Tibial nerve (tissue), 4 donors: ENCODE data around the gene NPFFR1. TPM values are rescaled to one million over a fixed set of nuclear protein-coding genes. Genes with fewer than 3 reads are reported as not detected.
A peak's percentile ranks its signal among the peaks of the same experiment; 100 is the strongest.

Experiments
- DNase-seq, 2 donors: peaks; one replicate each; pipeline ENCODE4 v3.0.0-alpha.2; 2019; ENCODE audit warnings: low spot score in 2 of 2
- H3K27ac ChIP-seq, 4 donors: fragments of 200-600 bp; sonication (generic) in 3 of 4; one replicate each; pipeline ENCODE4 v1.5.1; 2017 to 2019; ENCODE audit warnings: mild to moderate bottlenecking in 1 of 4
- H3K27me3 ChIP-seq, 2 donors: fragments of 200-600 bp; sonication (generic) in 1 of 2; one replicate each; pipeline versions ENCODE4 v1.5.1 to v1.6.0; 2017 to 2019
- H3K36me3 ChIP-seq, 3 donors: fragments of 200-600 bp; sonication (generic); one replicate each; pipeline ENCODE4 v1.5.1; 2018 to 2019
- H3K4me1 ChIP-seq, 4 donors: fragments of 200-600 bp; sonication (generic) in 3 of 4; one replicate each; pipeline ENCODE4 v1.5.1; 2017 to 2019
- H3K4me3 ChIP-seq, 4 donors: fragments of 200-600 bp; sonication (generic) in 3 of 4; one replicate each; pipeline ENCODE4 v1.5.1; 2017 to 2019; ENCODE audit warnings: mild to moderate bottlenecking in 1 of 4, moderate library complexity in 1 of 4
- H3K9me3 ChIP-seq, 4 donors: fragments of 200-600 bp; sonication (generic) in 3 of 4; one replicate each; pipeline ENCODE4 v1.5.1; 2017 to 2019
- CTCF ChIP-seq, 5 experiments: fragments of 200-600 bp in 3 of 5; fragments of 450-650 bp in 2 of 5; sonication (generic) in 3 of 5; IDR thresholded peaks; one replicate each; pipeline ENCODE4 v1.5.1; 2016 to 2019; ENCODE audit warnings: antibody characterized with exemption in 5 of 5, mild to moderate bottlenecking in 3 of 5, moderate library complexity in 2 of 5
- EP300 ChIP-seq, 2 donors: sonication (generic); formaldehyde crosslinking; IDR thresholded peaks; one replicate each; pipeline ENCODE4 v1.6.1; 2017; ENCODE audit warnings: antibody characterized with exemption in 2 of 2, mild to moderate bottlenecking in 1 of 2
- POLR2A ChIP-seq, 2 donors: fragments of 450-650 bp; IDR thresholded peaks; one replicate each; pipeline ENCODE4 v1.6.1; 2017; ENCODE audit warnings: antibody characterized with exemption in 2 of 2, mild to moderate bottlenecking in 2 of 2, moderate library complexity in 2 of 2
- WGBS, 2 donors: methylation state at CpG; one replicate each; pipeline ENCODE4 v1.1.5; 2018; 5-methylcytosine and 5-hydroxymethylcytosine counted together
- total RNA-seq, 4 donors: library from RNA; depleted of rRNA; stranded (reverse); fragments of >200 nt; gene quantifications; one replicate each; pipeline ENCODE4 v1.1.0, GENCODE V29; 2016

Gene NPFFR1
- total RNA-seq, 4 donors from 2014 or later: 1.8 to 5.7 (median 4.4) TPM

DNA sequence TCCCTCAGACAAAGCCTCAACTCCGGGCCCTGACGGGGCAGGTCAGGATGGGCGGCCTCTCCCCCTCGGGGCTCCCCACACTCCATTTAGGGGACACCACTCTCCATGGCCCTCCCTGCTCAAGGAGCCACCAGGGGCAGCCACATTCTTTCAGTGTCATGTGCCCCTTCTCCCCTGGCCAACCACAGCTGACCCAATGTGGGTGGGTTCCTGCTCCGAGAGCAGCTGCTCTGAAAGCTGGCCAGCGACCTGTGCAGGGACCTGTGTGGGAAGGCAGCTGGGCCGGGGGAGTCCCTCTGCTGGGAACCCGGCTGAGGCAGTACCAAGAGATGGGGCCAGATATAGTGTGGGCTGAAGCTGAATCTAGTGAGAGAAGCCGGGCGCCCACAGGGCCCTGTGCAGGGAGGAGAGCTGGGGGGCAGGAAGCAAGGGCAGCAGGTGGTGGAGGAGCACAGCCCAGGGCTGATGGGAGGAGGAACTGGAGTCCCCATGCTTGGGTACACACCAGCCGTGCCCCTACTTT is 40.6 kb upstream of the NPFFR1 start:
- Histone ChIP-seq H3K4me1 (peaks cover 0 to 31% (median 15%) of the 10 kb centered on the region in 4 donors), H3K27me3 (no peaks in the 10 kb centered on the region), H3K36me3 (no peaks in the 10 kb centered on the region), H3K27ac (peak overlapping the region; percentile 11 to 76 (median 44)), H3K4me3 (no peak overlapping the region), H3K9me3 (no peaks in the 10 kb centered on the region)
- DNase-seq: peak in 1 of 2 donors; percentile 30
- no peak for TF ChIP-seq POLR2A (IDR thresholded peaks at IDR 0.05)
- peak in 1 of 2 donors; percentile 33 for TF ChIP-seq EP300 (IDR thresholded peaks at IDR 0.05)
- 51 to 61% methylated on average over 7 to 11 of the region's 11 CpGs for WGBS, 2 donors

GRCh38 chr10:70323697-70324338 is 40.0 kb upstream of the NPFFR1 start:
- no peak for DNase-seq
- Histone ChIP-seq H3K27me3 (no peaks in the 10 kb centered on the region), H3K4me3 (no peak overlapping the region)

GRCh38 chr10:70323138-70323696 is 39.4 kb upstream of the NPFFR1 start:
- peak overlapping the region in 3 of 4 donors; percentile 16 to 76 (median 72) for H3K27ac ChIP-seq
- no peak overlapping the region for H3K4me3 ChIP-seq
- no peak for DNase-seq
- H3K27me3 ChIP-seq: no peaks in the 10 kb centered on the region
- TF ChIP-seq POLR2A (IDR thresholded peaks at IDR 0.05) (no peak), CTCF (IDR thresholded peaks at IDR 0.05) (no peak), EP300 (IDR thresholded peaks at IDR 0.05) (no peak)
- H3K36me3 ChIP-seq: no peaks in the 10 kb centered on the region
- H3K9me3 ChIP-seq: no peaks in the 10 kb centered on the region
- WGBS, 2 donors: 89 to 90% methylated on average over 8 to 9 of the region's 9 CpGs
- peaks cover 0 to 31% (median 12%) of the 10 kb centered on the region in 4 donors for H3K4me1 ChIP-seq

More at GRCh38 chr10:70323697-70324338, 40.0 kb upstream of the NPFFR1 start:
- Histone ChIP-seq H3K4me1 (peaks cover 0 to 31% (median 13%) of the 10 kb centered on the region in 4 donors), H3K9me3 (no peaks in the 10 kb centered on the region), H3K27ac (peak overlapping the region; percentile 11 to 76 (median 44)), H3K36me3 (no peaks in the 10 kb centered on the region)
- whole genome bisulfite sequencing, 2 donors: 88 to 92% methylated on average over 13 to 15 of the region's 18 CpGs
- TF ChIP-seq POLR2A (IDR thresholded peaks at IDR 0.05) (no peak), CTCF (IDR thresholded peaks at IDR 0.05) (no peak), EP300 (IDR thresholded peaks at IDR 0.05) (no peak)

- 84 to 86% methylated on average over 17 to 19 of the region's 19 CpGs for WGBS, 2 donors
- DNase-seq: no peak
- H3K9me3 ChIP-seq: no peaks in the 10 kb centered on the region
- no peaks in the 10 kb centered on the region for H3K27me3 ChIP-seq
- no peak overlapping the region for H3K4me3 ChIP-seq
- TF ChIP-seq EP300 (IDR thresholded peaks at IDR 0.05): no peak
- TF ChIP-seq POLR2A (IDR thresholded peaks at IDR 0.05): no peak
- no peak for TF ChIP-seq CTCF (IDR thresholded peaks at IDR 0.05)
- peak overlapping the region in 1 of 4 donors; percentile 76 for H3K27ac ChIP-seq
- peaks cover 0 to 31% (median 12%) of the 10 kb centered on the region in 4 donors for H3K4me1 ChIP-seq
- H3K36me3 ChIP-seq: no peaks in the 10 kb centered on the region
Measured at GRCh38 chr10:70321897-70322890, 38.4 kb upstream of the NPFFR1 start.

DNA sequence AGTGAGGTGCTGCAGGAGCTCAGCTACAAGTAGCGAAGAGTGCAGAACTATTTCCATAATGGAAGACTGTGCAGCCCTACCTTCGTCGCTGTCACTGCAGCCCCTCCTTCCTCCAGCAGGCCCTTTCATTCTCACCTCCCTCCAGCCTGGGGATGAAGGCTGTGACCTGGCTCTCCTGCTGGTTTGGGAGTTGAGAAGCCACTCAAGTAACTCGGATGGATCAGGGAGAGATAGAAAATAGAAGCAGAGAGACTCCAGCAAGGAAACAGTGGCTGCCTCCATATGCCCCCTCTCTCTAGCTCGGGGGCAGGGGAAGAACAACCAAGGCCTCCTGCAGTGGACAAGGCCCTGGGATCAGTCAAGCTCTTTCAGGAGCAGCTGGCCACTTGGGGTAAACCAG is 37.4 kb upstream of the NPFFR1 start:
- Histone ChIP-seq H3K27ac (peak overlapping the region in 2 of 4 donors; percentile 12 to 16), H3K4me1 (peaks cover 0 to 31% (median 12%) of the 10 kb centered on the region in 4 donors), H3K4me3 (no peak overlapping the region), H3K36me3 (no peaks in the 10 kb centered on the region), H3K9me3 (no peaks in the 10 kb centered on the region), H3K27me3 (no peaks in the 10 kb centered on the region)
- TF ChIP-seq CTCF (IDR thresholded peaks at IDR 0.05): no peak
- TF ChIP-seq EP300 (IDR thresholded peaks at IDR 0.05): no peak
- no peak for TF ChIP-seq POLR2A (IDR thresholded peaks at IDR 0.05)
- no peak for DNase-seq
- 65 to 82% methylated on average over 5 of the region's 5 CpGs for whole genome bisulfite sequencing, 2 donors
